Activated CD8-positive, alpha-beta memory T cell treated with anti-CD3 and anti-CD28 coated beads, Interleukin-2, amount 10 ng/mL, durations not matched to agents 7 days and 5 days (primary cell): ENCODE measurements around the gene ODR4. TPM values are rescaled to one million over a fixed set of nuclear protein-coding genes. Genes with fewer than 3 reads are reported as not detected.

Experiments
- total RNA-seq, 2 experiments: library from RNA; stranded (reverse); gene quantifications; one replicate each; pipeline ENCODE4 v1.2.3, GENCODE V29; 2021

Gene ODR4
- total RNA-seq, 2 experiments from 2014 or later = 10.7 to 12.2 TPM

Other genes starting within 250 kb of the ODR4 start
- under 1 TPM in 1 of 2 experiments, not detected in 1; 0.05 TPM for gene PRG4, start 79.6 kb upstream of the ODR4 start, total RNA-seq
- gene TPR, start 585 bp upstream of the ODR4 start, total RNA-seq = 100 to 1,000 TPM; 130 to 139 TPM
- gene PDC, start 85.3 kb downstream of the ODR4 start, total RNA-seq = not detected